IMR-90 (cell line): ENCODE data around the gene PLEKHF1. TPM values are rescaled to one million over a fixed set of nuclear protein-coding genes. Genes with fewer than 3 reads are reported as not detected.
A peak's percentile ranks its signal among the peaks of the same experiment; 100 is the strongest.

ENCODE experiments used
- ATAC-seq: fragments of 200-7000 bp; cut with Tn5 transposase; 2 replicates; pipeline ENCODE4 v1.9.1; 2020; ENCODE audit warnings: low read depth, mild to moderate bottlenecking, moderate library complexity
- BruUV-seq: library from RNA; stranded (reverse); fragments of 400-500 nt; replicated peaks from 2 replicates; lab custom pipeline; 2021; lab: Mats Ljungman, UMichigan
- CTCF ChIA-PET: fragments of 300-600 bp; formaldehyde crosslinking; extraction: SDS; loops from one replicate; lab custom pipeline; 2021; ENCODE audit warnings: antibody characterized with exemption; lab: Yijun Ruan, JAX
- POLR2A ChIA-PET: fragments of 300-600 bp; sonication (Branson Sonifier 250); formaldehyde crosslinking; loops from one replicate; lab custom pipeline; 2022; ENCODE audit warnings: antibody characterized with exemption; ENCODE audit not compliant: unreplicated experiment; lab: Charles Lee
- DNase-seq: peaks from one replicate; pipeline ENCODE4 v3.0.0; 2013
- H2AFZ ChIP-seq: replicated peaks from 2 replicates; pipeline ENCODE3; 2013; ENCODE audit warnings: low read length, mild to moderate bottlenecking; ENCODE audit not compliant: poor library complexity
- H2AK5ac ChIP-seq: 2 replicates; pipeline ENCODE4 v1.6.1; 2013; ENCODE audit warnings: low read depth, low read length, inconsistent platforms
- H2AK9ac ChIP-seq: replicated peaks from 2 replicates; pipeline ENCODE3; 2013; ENCODE audit warnings: mild to moderate bottlenecking, low read depth, low read length, moderate library complexity; ENCODE audit not compliant: poor library complexity
- H2BK120ac ChIP-seq: 2 replicates; pipeline ENCODE4 v1.6.1; 2013; ENCODE audit warnings: low read depth, low read length, inconsistent platforms
- H2BK15ac ChIP-seq: 3 replicates; pipeline ENCODE4 v1.6.1; 2013; ENCODE audit warnings: low read depth, low read length, inconsistent platforms
- H2BK20ac ChIP-seq: 2 replicates; pipeline ENCODE4 v1.6.1; 2013; ENCODE audit warnings: low read depth, mild to moderate bottlenecking, inconsistent platforms, low read length, moderate library complexity
- H2BK5ac ChIP-seq: 2 replicates; pipeline ENCODE4 v1.6.1; 2013; ENCODE audit warnings: mild to moderate bottlenecking, low read depth, low read length, inconsistent platforms; ENCODE audit not compliant: poor library complexity, severe bottlenecking
- H3K14ac ChIP-seq: replicated peaks from 2 replicates; pipeline ENCODE4 v1.6.1; 2013; ENCODE audit warnings: low read depth, low read length, inconsistent platforms
- H3K18ac ChIP-seq: 2 replicates; pipeline ENCODE4 v1.6.1; 2013; ENCODE audit warnings: low read depth, low read length, control low read depth
- H3K23ac ChIP-seq: 2 replicates; pipeline ENCODE4 v1.6.1; 2013; ENCODE audit warnings: low read depth, low read length, inconsistent platforms
- H3K27ac ChIP-seq: 2 replicates; pipeline ENCODE4 v1.5.1; 2013; ENCODE audit warnings: mild to moderate bottlenecking, control low read depth, low read length; ENCODE audit not compliant: insufficient read depth
- H3K27me3 ChIP-seq: 2 replicates; pipeline ENCODE4 v1.6.1; 2013; ENCODE audit warnings: low read length; ENCODE audit not compliant: control insufficient read depth, insufficient read depth
- H3K36me3 ChIP-seq: 2 replicates; pipeline ENCODE4 v1.6.1; 2013; ENCODE audit warnings: low read length, mixed read lengths; ENCODE audit not compliant: control insufficient read depth, insufficient read depth
- H3K4ac ChIP-seq: 2 replicates; pipeline ENCODE4 v1.6.1; 2013; ENCODE audit warnings: low read depth, low read length, inconsistent platforms
- H3K4me1 ChIP-seq: 2 replicates; pipeline ENCODE4 v1.6.1; 2013; ENCODE audit warnings: low read length, mixed read lengths; ENCODE audit not compliant: control insufficient read depth, insufficient read depth
- H3K4me2 ChIP-seq: 2 replicates; pipeline ENCODE4 v1.6.1; 2013; ENCODE audit warnings: low read depth, mild to moderate bottlenecking, control low read depth, low read length, moderate library complexity
- H3K4me3 ChIP-seq: 2 replicates; pipeline ENCODE4 v1.5.1; 2013; ENCODE audit warnings: low read depth, mild to moderate bottlenecking, control low read depth, low read length, moderate library complexity; ENCODE audit not compliant: insufficient read depth
- H3K56ac ChIP-seq: 2 replicates; pipeline ENCODE4 v1.6.1; 2013; ENCODE audit warnings: low read length, inconsistent platforms; ENCODE audit not compliant: insufficient read depth; ENCODE audit errors: extremely low read depth
- H3K79me1 ChIP-seq, 2 experiments: 2 replicates each; pipeline ENCODE4 v1.6.1; 2013; ENCODE audit warnings: low read length in 2 of 2, inconsistent platforms in 1 of 2, low read depth in 1 of 2
- H3K9ac ChIP-seq: 2 replicates; pipeline ENCODE4 v1.6.1; 2013; ENCODE audit warnings: low read depth, low read length, control low read depth
- H3K9me1 ChIP-seq: 2 replicates; pipeline ENCODE4 v1.6.1; 2013; ENCODE audit warnings: low read length, inconsistent platforms; ENCODE audit not compliant: insufficient read depth
- H3K9me3 ChIP-seq: 2 replicates; pipeline ENCODE4 v1.6.1; 2013; ENCODE audit warnings: low read length; ENCODE audit not compliant: control insufficient read depth, insufficient read depth
- H4K20me1 ChIP-seq: 2 replicates; pipeline ENCODE4 v1.6.1; 2013; ENCODE audit warnings: low read length, inconsistent platforms; ENCODE audit not compliant: insufficient read depth
- H4K5ac ChIP-seq: 2 replicates; pipeline ENCODE4 v1.6.1; 2013; ENCODE audit warnings: mild to moderate bottlenecking, low read depth, low read length, control low read depth
- H4K8ac ChIP-seq, 2 experiments: 2 replicates each; pipeline ENCODE4 v1.6.1; 2013; ENCODE audit warnings: low read depth in 2 of 2, low read length in 2 of 2, control low read depth in 1 of 2, inconsistent platforms in 1 of 2
- H4K91ac ChIP-seq: 2 replicates; pipeline ENCODE4 v1.6.1; 2013; ENCODE audit warnings: low read depth, low read length, inconsistent platforms; ENCODE audit not compliant: insufficient read depth
- BHLHE40 ChIP-seq: fragments of 150-350 bp; IDR thresholded peaks from 2 replicates; pipeline ENCODE4 v1.6.1; 2016; ENCODE audit warnings: mild to moderate bottlenecking, low read depth, low read length
- CEBPB ChIP-seq: IDR thresholded peaks from 2 replicates; pipeline ENCODE4 v1.6.1; 2012; ENCODE audit warnings: low read depth, low read length, improper control_type of control experiment
- CHD1 ChIP-seq: IDR thresholded peaks from 2 replicates; pipeline ENCODE4 v1.6.1; 2012; ENCODE audit warnings: low read depth, low read length, improper control_type of control experiment
- FOS ChIP-seq: fragments of 150-350 bp; IDR thresholded peaks from 2 replicates; pipeline ENCODE4 v1.6.1; 2016; ENCODE audit warnings: low read depth, low read length
- MAFK ChIP-seq: IDR thresholded peaks from 2 replicates; pipeline ENCODE4 v1.6.1; 2012; ENCODE audit warnings: low read depth, low read length, improper control_type of control experiment
- MAZ ChIP-seq: IDR thresholded peaks from 2 replicates; pipeline ENCODE4 v1.6.1; 2012; ENCODE audit warnings: low read depth, mild to moderate bottlenecking, low read length, improper control_type of control experiment, moderate library complexity, borderline replicate concordance
- MXI1 ChIP-seq: IDR thresholded peaks from 2 replicates; pipeline ENCODE4 v1.6.1; 2012; ENCODE audit warnings: low read depth, mild to moderate bottlenecking, low read length, moderate library complexity, borderline replicate concordance
- NFE2L2 ChIP-seq: fragments of 150-350 bp; IDR thresholded peaks from 2 replicates; pipeline ENCODE4 v1.6.1; 2016; ENCODE audit warnings: low read depth, mild to moderate bottlenecking, low read length
- POLR2A ChIP-seq: IDR thresholded peaks from 2 replicates; pipeline ENCODE4 v1.6.1; 2012; ENCODE audit warnings: mild to moderate bottlenecking, low read depth, low read length
- RAD21 ChIP-seq: IDR thresholded peaks from 2 replicates; pipeline ENCODE4 v1.6.1; 2012; ENCODE audit warnings: low read length, improper control_type of control experiment
- RFX5 ChIP-seq: IDR thresholded peaks from 2 replicates; pipeline ENCODE4 v1.8.0; 2012; ENCODE audit warnings: low read depth, mild to moderate bottlenecking, low read length, moderate library complexity
- SMC3 ChIP-seq: fragments of 150-350 bp; IDR thresholded peaks from 2 replicates; pipeline ENCODE4 v1.6.1; 2016; ENCODE audit warnings: low read depth, mild to moderate bottlenecking, antibody characterized with exemption, low read length, moderate library complexity
- WGBS, 2 experiments: methylation state at CpG; one replicate each; pipeline versions ENCODE4 v1.1.5 to v1.1.7; 2013; ENCODE audit warnings: missing lambda C conversion rate in 2 of 2; ENCODE audit not compliant: insufficient read length in 1 of 2; ENCODE audit errors: extremely low coverage in 2 of 2; 5-methylcytosine and 5-hydroxymethylcytosine counted together
- dilution Hi-C: fragments of 300-500 bp; cut with HindIII; formaldehyde crosslinking; loops from one replicate; pipeline ENCODE4 v1.14.3; 2018; ENCODE audit warnings: low sequenced_read_pairs; ENCODE audit not compliant: unreplicated experiment
- in situ Hi-C: fragments of 300-500 bp; cut with MboI; formaldehyde crosslinking; loops from 3 replicates; pipeline ENCODE4 v1.14.3; 2019; ENCODE audit warnings: low sequenced_read_pairs, inconsistent platforms, mixed read lengths
- intact Hi-C: fragments of 100-400 bp; cut with micrococcal nuclease; formaldehyde crosslinking; loops from 2 replicates; pipeline ENCODE4 v1.10.0; 2022
- polyA plus RNA-seq, 3 experiments: library from polyadenylated mRNA; depleted of rRNA; stranded (reverse); fragments of >200 nt; gene quantifications; 2 replicates each; pipeline ENCODE4 v1.2.3, GENCODE V29; 2012; ENCODE audit warnings: low replicate concordance in 1 of 3
- total RNA-seq: library from RNA; depleted of rRNA; stranded (reverse); fragments of >200 nt; gene quantifications from 2 replicates; pipeline ENCODE4 v1.2.3, GENCODE V29; 2012
- TF ChIP-seq, protein P1 (sequence below): fragments of 150-350 bp; IDR thresholded peaks from 2 replicates; pipeline ENCODE4 v1.6.1; 2017; ENCODE audit warnings: mild to moderate bottlenecking, antibody characterized with exemption, low read length, low read depth
- TF ChIP-seq, protein P2 (sequence below): conservative IDR thresholded peaks from 2 replicates; pipeline ENCODE4 v1.5.1; 2012; ENCODE audit warnings: mild to moderate bottlenecking, low read depth, low read length, improper control_type of control experiment
- TF ChIP-seq, protein P3 (sequence below): fragments of 150-350 bp; IDR thresholded peaks from 2 replicates; pipeline ENCODE4 v1.6.1; 2016; ENCODE audit warnings: low read depth, mild to moderate bottlenecking, low read length, moderate library complexity, borderline replicate concordance

Gene PLEKHF1
- total and polyA plus RNA-seq, 2 of the 4 experiments (the other 2 are of a cell fraction), result 5.0 to 6.6 TPM

DNA sequence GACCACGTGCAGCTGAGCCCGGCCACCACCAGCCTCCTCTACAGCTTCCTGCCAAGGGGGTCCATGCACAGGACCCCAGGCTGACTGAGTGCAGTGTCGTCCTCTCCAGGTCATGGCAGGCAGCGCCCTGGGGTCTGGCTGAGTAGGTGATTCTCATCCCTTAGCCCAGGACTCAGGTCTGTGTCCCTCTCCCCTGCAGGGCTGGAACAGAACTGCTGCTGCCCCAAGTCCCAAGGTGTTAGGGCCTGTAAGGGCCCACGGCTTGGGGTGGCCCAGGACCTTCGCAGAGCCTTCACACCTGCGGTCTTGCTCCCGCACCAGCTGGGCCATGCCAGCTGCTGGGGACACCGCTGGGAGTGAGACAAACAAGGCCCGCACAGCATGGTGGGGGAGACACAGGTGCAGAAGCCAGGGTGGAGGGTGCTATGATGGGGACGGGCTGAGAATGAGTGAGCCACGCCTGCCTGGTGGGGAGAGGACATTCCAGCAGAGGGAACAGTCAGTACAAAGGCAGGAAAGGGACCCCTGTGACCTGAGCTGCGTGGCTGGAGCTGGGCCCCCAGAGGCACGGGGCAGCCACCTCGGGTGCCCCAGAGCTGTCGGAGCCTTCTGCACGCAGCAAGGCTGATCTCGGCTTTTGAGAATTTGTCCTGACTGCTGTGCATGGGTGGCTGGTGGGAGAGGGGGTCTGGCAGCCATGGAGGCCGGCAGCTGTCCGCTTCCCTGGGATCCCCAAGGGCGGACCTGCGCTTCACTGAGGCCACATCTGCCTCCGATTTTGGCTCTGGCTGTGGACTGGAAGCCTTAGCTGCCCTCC, 11.9 kb downstream of the PLEKHF1 start:
- Histone ChIP-seq H3K14ac (no peak overlapping the region), H2AK9ac (peak overlapping the region; percentile 13), H2AK5ac (no peak overlapping the region), H3K4me3 (no peak overlapping the region), H3K56ac (no peak overlapping the region), H3K9me3 (no peaks in the 10 kb centered on the region), H3K27ac (no peak overlapping the region), H3K18ac (no peak overlapping the region), H4K5ac (no peak overlapping the region), H4K91ac (no peak overlapping the region), H3K9me1 (0 out of 2 replicates have a peak, but pooled peaks cover 5% of the 10 kb centered on the region), H4K20me1 (peaks cover 13% of the 10 kb centered on the region), H3K23ac (no peak overlapping the region), H3K27me3 (no peaks in the 10 kb centered on the region), H3K79me1 (peaks cover 8 to 16% of the 10 kb centered on the region in 2 experiments), H2AFZ (no peak overlapping the region), H2BK15ac (no peak overlapping the region), H2BK120ac (no peak overlapping the region), H2BK20ac (no peak overlapping the region), H3K36me3 (peaks cover 23% of the 10 kb centered on the region; the same call in 1 of the 2 replicates), H4K8ac (no peak overlapping the region), H3K4me1 (no peaks in the 10 kb centered on the region), H2BK5ac (no peak overlapping the region), H3K9ac (no peak overlapping the region), H3K4me2 (no peak overlapping the region), H3K4ac (no peak overlapping the region)
- CTCF ChIA-PET, result no interaction called here
- dilution Hi-C loops, result no loop called here
- BruUV-seq, result no TSS peak
- WGBS, 2 experiments, result 76% methylated on average over 5 of the region's 23 CpGs; no CpG with 5 or more reads in 1 of the 2 experiments
- in situ Hi-C loops, result no loop called here
- intact Hi-C loops, result no loop called here
- DNase-seq (no peak), ATAC-seq (no peak)
- POLR2A ChIA-PET, result no interaction called here
- TF ChIP-seq MAZ (no peak), BHLHE40 (no peak), RAD21 (no peak), CEBPB (no peak), MAFK (no peak), POLR2A (no peak), MXI1 (no peak), NFE2L2 (no peak), SMC3 (no peak), RFX5 (no peak), FOS (no peak), CHD1 (no peak)
- TF ChIP-seq, protein P1, sequence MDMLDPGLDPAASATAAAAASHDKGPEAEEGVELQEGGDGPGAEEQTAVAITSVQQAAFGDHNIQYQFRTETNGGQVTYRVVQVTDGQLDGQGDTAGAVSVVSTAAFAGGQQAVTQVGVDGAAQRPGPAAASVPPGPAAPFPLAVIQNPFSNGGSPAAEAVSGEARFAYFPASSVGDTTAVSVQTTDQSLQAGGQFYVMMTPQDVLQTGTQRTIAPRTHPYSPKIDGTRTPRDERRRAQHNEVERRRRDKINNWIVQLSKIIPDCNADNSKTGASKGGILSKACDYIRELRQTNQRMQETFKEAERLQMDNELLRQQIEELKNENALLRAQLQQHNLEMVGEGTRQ, result no peak
- TF ChIP-seq, protein P2, sequence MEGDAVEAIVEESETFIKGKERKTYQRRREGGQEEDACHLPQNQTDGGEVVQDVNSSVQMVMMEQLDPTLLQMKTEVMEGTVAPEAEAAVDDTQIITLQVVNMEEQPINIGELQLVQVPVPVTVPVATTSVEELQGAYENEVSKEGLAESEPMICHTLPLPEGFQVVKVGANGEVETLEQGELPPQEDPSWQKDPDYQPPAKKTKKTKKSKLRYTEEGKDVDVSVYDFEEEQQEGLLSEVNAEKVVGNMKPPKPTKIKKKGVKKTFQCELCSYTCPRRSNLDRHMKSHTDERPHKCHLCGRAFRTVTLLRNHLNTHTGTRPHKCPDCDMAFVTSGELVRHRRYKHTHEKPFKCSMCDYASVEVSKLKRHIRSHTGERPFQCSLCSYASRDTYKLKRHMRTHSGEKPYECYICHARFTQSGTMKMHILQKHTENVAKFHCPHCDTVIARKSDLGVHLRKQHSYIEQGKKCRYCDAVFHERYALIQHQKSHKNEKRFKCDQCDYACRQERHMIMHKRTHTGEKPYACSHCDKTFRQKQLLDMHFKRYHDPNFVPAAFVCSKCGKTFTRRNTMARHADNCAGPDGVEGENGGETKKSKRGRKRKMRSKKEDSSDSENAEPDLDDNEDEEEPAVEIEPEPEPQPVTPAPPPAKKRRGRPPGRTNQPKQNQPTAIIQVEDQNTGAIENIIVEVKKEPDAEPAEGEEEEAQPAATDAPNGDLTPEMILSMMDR, result no peak
- TF ChIP-seq, protein P3, sequence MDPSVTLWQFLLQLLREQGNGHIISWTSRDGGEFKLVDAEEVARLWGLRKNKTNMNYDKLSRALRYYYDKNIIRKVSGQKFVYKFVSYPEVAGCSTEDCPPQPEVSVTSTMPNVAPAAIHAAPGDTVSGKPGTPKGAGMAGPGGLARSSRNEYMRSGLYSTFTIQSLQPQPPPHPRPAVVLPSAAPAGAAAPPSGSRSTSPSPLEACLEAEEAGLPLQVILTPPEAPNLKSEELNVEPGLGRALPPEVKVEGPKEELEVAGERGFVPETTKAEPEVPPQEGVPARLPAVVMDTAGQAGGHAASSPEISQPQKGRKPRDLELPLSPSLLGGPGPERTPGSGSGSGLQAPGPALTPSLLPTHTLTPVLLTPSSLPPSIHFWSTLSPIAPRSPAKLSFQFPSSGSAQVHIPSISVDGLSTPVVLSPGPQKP, result no peak
